Panc1 (cell line): ENCODE data around the gene PIP4P1.

Experiments
- CTCF ChIP-seq: fragments of 450-650 bp; IDR thresholded peaks from 2 replicates; pipeline ENCODE4 v1.5.1; 2017; ENCODE audit warnings: mild to moderate bottlenecking
- SIN3A ChIP-seq: IDR thresholded peaks from 2 replicates; pipeline ENCODE4 v1.6.1; 2012; ENCODE audit warnings: low read depth, mild to moderate bottlenecking, low read length, moderate library complexity, borderline replicate concordance; ENCODE audit not compliant: insufficient read depth

- TF ChIP-seq CTCF (no peak), SIN3A (0 out of 2 replicates have a peak, but pooled peaks have one; percentile 50)
These were observed 8.1 kb upstream of the PIP4P1 start, which contains the start of gene PNP for GRCh38 chr14:20469242-20469889.
